Measurements from ENCODE around the gene SOX6.

DNA sequence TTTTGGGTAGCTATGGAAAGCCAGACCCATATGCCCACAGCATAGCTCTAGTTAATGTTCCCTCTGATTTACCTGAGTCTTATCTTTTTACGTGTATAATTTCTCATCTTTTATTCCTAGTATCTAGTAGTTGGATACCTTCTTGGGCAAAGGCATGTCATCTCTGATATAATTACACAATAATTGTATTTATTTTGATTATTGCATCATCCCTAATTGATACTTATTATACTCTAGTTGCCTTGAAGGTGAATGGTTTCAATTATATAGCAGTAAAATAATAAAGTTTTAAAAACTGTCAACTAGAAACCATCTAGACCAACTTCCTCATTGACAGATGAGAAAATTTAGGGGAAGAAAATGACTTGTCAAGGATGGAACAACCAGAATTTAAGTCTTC is 347.3 kb downstream of the SOX6 start:
- TF ChIP-seq, protein P1, sequence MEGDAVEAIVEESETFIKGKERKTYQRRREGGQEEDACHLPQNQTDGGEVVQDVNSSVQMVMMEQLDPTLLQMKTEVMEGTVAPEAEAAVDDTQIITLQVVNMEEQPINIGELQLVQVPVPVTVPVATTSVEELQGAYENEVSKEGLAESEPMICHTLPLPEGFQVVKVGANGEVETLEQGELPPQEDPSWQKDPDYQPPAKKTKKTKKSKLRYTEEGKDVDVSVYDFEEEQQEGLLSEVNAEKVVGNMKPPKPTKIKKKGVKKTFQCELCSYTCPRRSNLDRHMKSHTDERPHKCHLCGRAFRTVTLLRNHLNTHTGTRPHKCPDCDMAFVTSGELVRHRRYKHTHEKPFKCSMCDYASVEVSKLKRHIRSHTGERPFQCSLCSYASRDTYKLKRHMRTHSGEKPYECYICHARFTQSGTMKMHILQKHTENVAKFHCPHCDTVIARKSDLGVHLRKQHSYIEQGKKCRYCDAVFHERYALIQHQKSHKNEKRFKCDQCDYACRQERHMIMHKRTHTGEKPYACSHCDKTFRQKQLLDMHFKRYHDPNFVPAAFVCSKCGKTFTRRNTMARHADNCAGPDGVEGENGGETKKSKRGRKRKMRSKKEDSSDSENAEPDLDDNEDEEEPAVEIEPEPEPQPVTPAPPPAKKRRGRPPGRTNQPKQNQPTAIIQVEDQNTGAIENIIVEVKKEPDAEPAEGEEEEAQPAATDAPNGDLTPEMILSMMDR (IDR thresholded peaks at IDR 0.05; ENCODE audit: low read depth, low read length, poor library complexity, severe bottlenecking), result no peak
- TF ChIP-seq EZH2phosphoT487 (IDR thresholded peaks at IDR 0.05; ENCODE audit: borderline replicate concordance, low read length), result no peak
